HCT116 (cell line): ENCODE results near the gene CENPL.

Experiments
- CBX3 ChIP-seq: IDR thresholded peaks from 2 replicates; pipeline ENCODE4 v1.6.1; 2012; ENCODE audit warnings: low read depth
- CEBPB ChIP-seq: IDR thresholded peaks from 2 replicates; pipeline ENCODE4 v1.6.1; 2012; ENCODE audit warnings: low read depth
- EZH2 ChIP-seq: fragments of 200-600 bp; sonication (generic); IDR thresholded peaks from 2 replicates; pipeline ENCODE4 v1.6.1; 2017; ENCODE audit warnings: antibody characterized with exemption, mixed run types
- JUND ChIP-seq: IDR thresholded peaks from 2 replicates; pipeline ENCODE4 v1.6.1; 2012
- POLR2A ChIP-seq: IDR thresholded peaks from 2 replicates; pipeline ENCODE4 v1.7.0; 2011; ENCODE audit warnings: borderline replicate concordance; ENCODE audit not compliant: insufficient read depth, insufficient read length; ENCODE audit errors: extremely low read depth
- POLR2AphosphoS5 ChIP-seq: IDR thresholded peaks from 2 replicates; pipeline ENCODE4 v1.6.1; 2011; ENCODE audit warnings: mild to moderate bottlenecking, low read depth, low read length, moderate library complexity
- SIN3A ChIP-seq: IDR thresholded peaks from 2 replicates; pipeline ENCODE4 v1.6.1; 2012; ENCODE audit warnings: low read depth
- SRF ChIP-seq: IDR thresholded peaks from 2 replicates; pipeline ENCODE4 v1.6.1; 2012; ENCODE audit warnings: low read depth
- TCF7L2 ChIP-seq: IDR thresholded peaks from 2 replicates; pipeline ENCODE4 v1.7.0; 2011; ENCODE audit warnings: borderline replicate concordance, inconsistent platforms; ENCODE audit not compliant: insufficient read depth, insufficient read length; ENCODE audit errors: extremely low read depth
- YY1 ChIP-seq: IDR thresholded peaks from 2 replicates; pipeline ENCODE4 v1.6.1; 2011; ENCODE audit warnings: low read length, low read depth, moderate library complexity, mild to moderate bottlenecking; ENCODE audit not compliant: insufficient replicate concordance; ENCODE audit errors: extremely low read depth
- TF ChIP-seq, protein P1 (sequence below), 3 experiments: fragments of 200-600 bp in 1 of 3; sonication (generic) in 1 of 3; IDR thresholded peaks in 2 of 3; conservative IDR thresholded peaks in 1 of 3; 2 replicates each; pipeline ENCODE4 v1.5.1; 2012 to 2017; ENCODE audit warnings: low read depth in 2 of 3, low read length in 2 of 3, antibody characterized with exemption in 1 of 3, borderline replicate concordance in 1 of 3, control low read depth in 1 of 3, mild to moderate bottlenecking in 1 of 3, mixed read lengths in 1 of 3, mixed run types in 1 of 3, moderate library complexity in 1 of 3; ENCODE audit not compliant: insufficient read depth in 1 of 3
- TF ChIP-seq, protein P2 (sequence below): IDR thresholded peaks from 2 replicates; pipeline ENCODE4 v1.6.1; 2011; ENCODE audit warnings: mild to moderate bottlenecking, low read length, moderate library complexity; ENCODE audit not compliant: insufficient replicate concordance; ENCODE audit errors: extremely low read depth

DNA sequence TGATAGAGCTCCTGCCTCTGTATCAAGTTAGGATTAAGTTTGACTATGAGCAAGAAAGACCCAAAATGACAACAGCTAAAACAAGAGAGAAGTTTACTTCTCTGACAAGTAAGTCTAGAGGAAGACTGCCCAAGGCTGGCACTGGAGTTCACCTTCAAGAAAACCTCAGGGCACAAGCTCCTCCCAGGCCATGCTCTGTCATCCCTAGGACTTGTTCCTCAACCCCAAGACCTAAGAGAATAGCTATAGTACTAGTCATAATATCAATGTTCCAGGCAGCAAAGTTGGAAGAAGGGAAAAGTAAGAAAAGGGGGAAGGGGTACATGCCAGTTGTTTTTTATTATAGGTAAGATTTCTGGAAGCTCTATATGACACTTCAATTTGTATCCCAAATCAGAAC is 26.6 kb downstream of the CENPL start:
- TF ChIP-seq, protein P1, sequence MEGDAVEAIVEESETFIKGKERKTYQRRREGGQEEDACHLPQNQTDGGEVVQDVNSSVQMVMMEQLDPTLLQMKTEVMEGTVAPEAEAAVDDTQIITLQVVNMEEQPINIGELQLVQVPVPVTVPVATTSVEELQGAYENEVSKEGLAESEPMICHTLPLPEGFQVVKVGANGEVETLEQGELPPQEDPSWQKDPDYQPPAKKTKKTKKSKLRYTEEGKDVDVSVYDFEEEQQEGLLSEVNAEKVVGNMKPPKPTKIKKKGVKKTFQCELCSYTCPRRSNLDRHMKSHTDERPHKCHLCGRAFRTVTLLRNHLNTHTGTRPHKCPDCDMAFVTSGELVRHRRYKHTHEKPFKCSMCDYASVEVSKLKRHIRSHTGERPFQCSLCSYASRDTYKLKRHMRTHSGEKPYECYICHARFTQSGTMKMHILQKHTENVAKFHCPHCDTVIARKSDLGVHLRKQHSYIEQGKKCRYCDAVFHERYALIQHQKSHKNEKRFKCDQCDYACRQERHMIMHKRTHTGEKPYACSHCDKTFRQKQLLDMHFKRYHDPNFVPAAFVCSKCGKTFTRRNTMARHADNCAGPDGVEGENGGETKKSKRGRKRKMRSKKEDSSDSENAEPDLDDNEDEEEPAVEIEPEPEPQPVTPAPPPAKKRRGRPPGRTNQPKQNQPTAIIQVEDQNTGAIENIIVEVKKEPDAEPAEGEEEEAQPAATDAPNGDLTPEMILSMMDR (IDR thresholded peaks at IDR 0.05 in 2 of 3, conservative IDR thresholded peaks at IDR 0.05 in 1 of 3; ENCODE audit: borderline replicate concordance in 1 of 3, insufficient read depth in 1 of 3, low read depth in 2 of 3, low read length in 2 of 3), result no peak
- TF ChIP-seq CEBPB, result no peak
- TF ChIP-seq, protein P2, sequence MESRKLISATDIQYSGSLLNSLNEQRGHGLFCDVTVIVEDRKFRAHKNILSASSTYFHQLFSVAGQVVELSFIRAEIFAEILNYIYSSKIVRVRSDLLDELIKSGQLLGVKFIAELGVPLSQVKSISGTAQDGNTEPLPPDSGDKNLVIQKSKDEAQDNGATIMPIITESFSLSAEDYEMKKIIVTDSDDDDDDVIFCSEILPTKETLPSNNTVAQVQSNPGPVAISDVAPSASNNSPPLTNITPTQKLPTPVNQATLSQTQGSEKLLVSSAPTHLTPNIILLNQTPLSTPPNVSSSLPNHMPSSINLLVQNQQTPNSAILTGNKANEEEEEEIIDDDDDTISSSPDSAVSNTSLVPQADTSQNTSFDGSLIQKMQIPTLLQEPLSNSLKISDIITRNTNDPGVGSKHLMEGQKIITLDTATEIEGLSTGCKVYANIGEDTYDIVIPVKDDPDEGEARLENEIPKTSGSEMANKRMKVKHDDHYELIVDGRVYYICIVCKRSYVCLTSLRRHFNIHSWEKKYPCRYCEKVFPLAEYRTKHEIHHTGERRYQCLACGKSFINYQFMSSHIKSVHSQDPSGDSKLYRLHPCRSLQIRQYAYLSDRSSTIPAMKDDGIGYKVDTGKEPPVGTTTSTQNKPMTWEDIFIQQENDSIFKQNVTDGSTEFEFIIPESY, result no peak
- TF ChIP-seq EZH2, result no peak
- TF ChIP-seq JUND, result no peak
- TF ChIP-seq SIN3A, result no peak
- TF ChIP-seq YY1, result no peak
- TF ChIP-seq TCF7L2, result no peak
- TF ChIP-seq POLR2A, result no peak
- no peak for TF ChIP-seq CBX3
- TF ChIP-seq POLR2AphosphoS5, result no peak
- TF ChIP-seq SRF, result no peak
